WTC11 (cell line): ENCODE results near the gene GRAMD1B. TPM values are rescaled to one million over a fixed set of nuclear protein-coding genes. Genes with fewer than 3 reads are reported as not detected.
A peak's percentile ranks its signal among the peaks of the same experiment; 100 is the strongest.

Experiments used
- ATAC-seq: fragments of 200-7000 bp; cut with Tn5 transposase; 2 replicates; pipeline ENCODE4 v1.10.0; 2021; ENCODE audit warnings: mild to moderate bottlenecking, moderate library complexity
- CTCF ChIA-PET: fragments of 300-600 bp; sonication (Branson Sonifier 250); formaldehyde crosslinking; loops from one replicate; lab custom pipeline; 2021; ENCODE audit warnings: antibody characterized with exemption; lab: Charles Lee
- POLR2A ChIA-PET: fragments of 350-600 bp; sonication (Branson Sonifier 250); formaldehyde crosslinking; loops from one replicate; lab custom pipeline; 2021; ENCODE audit warnings: antibody characterized with exemption; lab: Charles Lee
- DNase-seq: peaks from one replicate; pipeline ENCODE4 v3.0.0; 2021; ENCODE audit warnings: low spot score
- H3K27ac Mint-ChIP-seq: 2 replicates; pipeline ENCODE4 v1.8.0; 2021; ENCODE audit warnings: mixed read lengths
- H3K27me3 Mint-ChIP-seq: 2 replicates; pipeline ENCODE4 v1.8.0; 2021; ENCODE audit warnings: low read depth, mild to moderate bottlenecking, moderate library complexity, mixed read lengths
- H3K36me3 Mint-ChIP-seq: 2 replicates; pipeline ENCODE4 v1.8.0; 2021; ENCODE audit warnings: mixed read lengths
- H3K4me1 Mint-ChIP-seq: 2 replicates; pipeline ENCODE4 v1.8.0; 2022; ENCODE audit warnings: mixed read lengths
- H3K4me3 Mint-ChIP-seq: 2 replicates; pipeline ENCODE4 v1.8.0; 2021; ENCODE audit warnings: mild to moderate bottlenecking, moderate library complexity, mixed read lengths
- H3K9me3 Mint-ChIP-seq: 2 replicates; pipeline ENCODE4 v1.8.0; 2021; ENCODE audit warnings: mixed read lengths
- ELF4 ChIP-seq: sonication (generic); formaldehyde crosslinking; IDR thresholded peaks from 2 replicates; pipeline ENCODE4 v1.8.1; 2022; ENCODE audit warnings: low read depth, mild to moderate bottlenecking, moderate library complexity, missing genetic modification reagents
- ETV6 ChIP-seq: sonication (generic); formaldehyde crosslinking; IDR thresholded peaks from 2 replicates; pipeline ENCODE4 v1.8.1; 2022; ENCODE audit warnings: mild to moderate bottlenecking, missing genetic modification reagents
- HMGA2 ChIP-seq: fragments of 250-450 bp; sonication (Bioruptor Pico); IDR thresholded peaks from 2 replicates; pipeline ENCODE4 v1.4.0; 2021; ENCODE audit warnings: mild to moderate bottlenecking, moderate library complexity
- IRF2 ChIP-seq: sonication (generic); formaldehyde crosslinking; IDR thresholded peaks from 2 replicates; pipeline ENCODE4 v1.8.0; 2022; ENCODE audit warnings: low read depth, missing genetic modification reagents, borderline replicate concordance
- JUN ChIP-seq: sonication (generic); formaldehyde crosslinking; IDR thresholded peaks from 2 replicates; pipeline ENCODE4 v1.8.0; 2023; ENCODE audit warnings: mild to moderate bottlenecking, missing genetic modification reagents
- MXD4 ChIP-seq: fragments of 250-450 bp; sonication (Bioruptor Pico); IDR thresholded peaks from 2 replicates; pipeline ENCODE4 v1.8.0; 2021; ENCODE audit warnings: mild to moderate bottlenecking, moderate library complexity, borderline replicate concordance
- MYBL2 ChIP-seq: sonication (generic); formaldehyde crosslinking; IDR thresholded peaks from 2 replicates; pipeline ENCODE4 v1.8.1; 2023; ENCODE audit warnings: mild to moderate bottlenecking, moderate library complexity, missing genetic modification reagents
- NFATC4 ChIP-seq: fragments of 250-450 bp; sonication (Bioruptor Pico); IDR thresholded peaks from 2 replicates; pipeline ENCODE4 v1.9.0; 2021; ENCODE audit warnings: mild to moderate bottlenecking
- RORB ChIP-seq: fragments of 250-450 bp; sonication (Bioruptor Pico); IDR thresholded peaks from 2 replicates; pipeline ENCODE4 v1.9.0; 2021; ENCODE audit warnings: mild to moderate bottlenecking
- SP1 ChIP-seq: sonication (generic); formaldehyde crosslinking; conservative IDR thresholded peaks from 2 replicates; pipeline ENCODE4 v1.8.1; 2022; ENCODE audit warnings: missing genetic modification reagents
- TCF7 ChIP-seq: sonication (generic); formaldehyde crosslinking; IDR thresholded peaks from 2 replicates; pipeline ENCODE4 v1.8.0; 2022; ENCODE audit warnings: mild to moderate bottlenecking, low read depth, missing genetic modification reagents, moderate library complexity
- TEAD1 ChIP-seq: sonication (generic); formaldehyde crosslinking; IDR thresholded peaks from 2 replicates; pipeline ENCODE4 v1.8.0; 2022; ENCODE audit warnings: mild to moderate bottlenecking, missing genetic modification reagents
- TEAD4 ChIP-seq: sonication (generic); formaldehyde crosslinking; IDR thresholded peaks from 2 replicates; pipeline ENCODE4 v1.8.0; 2022; ENCODE audit warnings: mild to moderate bottlenecking, missing genetic modification reagents
- ZNF232 ChIP-seq: sonication (generic); formaldehyde crosslinking; IDR thresholded peaks from 2 replicates; pipeline ENCODE4 v1.8.0; 2022; ENCODE audit warnings: mild to moderate bottlenecking, missing genetic modification reagents
- ZNF396 ChIP-seq: fragments of 250-450 bp; sonication (Bioruptor Pico); IDR thresholded peaks from 2 replicates; pipeline ENCODE4 v1.8.0; 2021; ENCODE audit warnings: mild to moderate bottlenecking, moderate library complexity, borderline replicate concordance
- total RNA-seq: library from RNA; stranded (reverse); gene quantifications from 3 replicates; pipeline ENCODE4 v1.2.3, GENCODE V29; 2021
- TF ChIP-seq, protein P1 (sequence below): fragments of 250-450 bp; sonication (Bioruptor Pico); IDR thresholded peaks from 2 replicates; pipeline ENCODE4 v1.9.0; 2021; ENCODE audit warnings: mild to moderate bottlenecking
- TF ChIP-seq, protein P2 (sequence below): sonication (generic); formaldehyde crosslinking; IDR thresholded peaks from 2 replicates; pipeline ENCODE4 v1.8.0; 2023; ENCODE audit warnings: missing genetic modification reagents
- TF ChIP-seq, protein P3 (sequence below): sonication (generic); formaldehyde crosslinking; IDR thresholded peaks from 2 replicates; pipeline ENCODE4 v1.8.1; 2023; ENCODE audit warnings: mild to moderate bottlenecking, missing genetic modification reagents, borderline replicate concordance
- TF ChIP-seq, protein P4 (sequence below): sonication (generic); formaldehyde crosslinking; IDR thresholded peaks from 2 replicates; pipeline ENCODE4 v1.8.0; 2022; ENCODE audit warnings: mild to moderate bottlenecking, missing genetic modification reagents
- TF ChIP-seq, protein P5 (sequence below): sonication (generic); formaldehyde crosslinking; conservative IDR thresholded peaks from 2 replicates; pipeline ENCODE4 v1.8.1; 2022; ENCODE audit warnings: mild to moderate bottlenecking, missing genetic modification reagents

Gene GRAMD1B
- total RNA-seq, 1 experiment from 2014 or later, result 31.5 TPM

DNA sequence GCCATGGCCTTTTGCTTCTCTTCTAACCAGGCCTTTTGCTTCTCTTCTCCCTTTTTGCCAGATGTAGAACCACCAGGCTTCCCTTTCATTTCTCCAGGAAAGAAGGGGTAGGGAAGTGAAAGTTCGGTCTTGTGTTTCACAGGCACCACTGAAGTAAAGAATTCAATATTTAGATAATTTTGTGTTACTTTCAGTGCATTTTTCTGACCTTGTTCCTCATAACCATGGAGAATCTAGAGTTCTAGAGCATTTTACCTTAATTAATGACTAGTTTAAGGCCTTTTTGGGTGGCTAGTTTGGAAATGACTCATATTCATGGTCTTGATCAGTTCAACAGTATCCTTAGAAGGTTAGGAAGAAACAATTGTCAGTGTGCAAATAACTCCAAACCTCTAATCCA, 22.7 kb downstream of the GRAMD1B start:
- no peak for ATAC-seq
- TF ChIP-seq HMGA2 (no peak), ZNF396 (CRISPR knock-in tag) (no peak), MXD4 (CRISPR knock-in tag) (no peak), MYBL2 (no peak), JUN (CRISPR knock-in tag) (no peak), TEAD4 (CRISPR knock-in tag) (no peak), TCF7 (no peak), ELF4 (CRISPR knock-in tag) (no peak), SP1 (CRISPR knock-in tag) (no peak), ZNF232 (CRISPR knock-in tag) (no peak), RORB (CRISPR knock-in tag) (no peak)
- TF ChIP-seq, protein P1, sequence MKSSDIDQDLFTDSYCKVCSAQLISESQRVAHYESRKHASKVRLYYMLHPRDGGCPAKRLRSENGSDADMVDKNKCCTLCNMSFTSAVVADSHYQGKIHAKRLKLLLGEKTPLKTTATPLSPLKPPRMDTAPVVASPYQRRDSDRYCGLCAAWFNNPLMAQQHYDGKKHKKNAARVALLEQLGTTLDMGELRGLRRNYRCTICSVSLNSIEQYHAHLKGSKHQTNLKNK, result no peak
- TF ChIP-seq, protein P2, sequence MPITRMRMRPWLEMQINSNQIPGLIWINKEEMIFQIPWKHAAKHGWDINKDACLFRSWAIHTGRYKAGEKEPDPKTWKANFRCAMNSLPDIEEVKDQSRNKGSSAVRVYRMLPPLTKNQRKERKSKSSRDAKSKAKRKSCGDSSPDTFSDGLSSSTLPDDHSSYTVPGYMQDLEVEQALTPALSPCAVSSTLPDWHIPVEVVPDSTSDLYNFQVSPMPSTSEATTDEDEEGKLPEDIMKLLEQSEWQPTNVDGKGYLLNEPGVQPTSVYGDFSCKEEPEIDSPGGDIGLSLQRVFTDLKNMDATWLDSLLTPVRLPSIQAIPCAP (CRISPR knock-in tag), result no peak
- TF ChIP-seq, protein P3, sequence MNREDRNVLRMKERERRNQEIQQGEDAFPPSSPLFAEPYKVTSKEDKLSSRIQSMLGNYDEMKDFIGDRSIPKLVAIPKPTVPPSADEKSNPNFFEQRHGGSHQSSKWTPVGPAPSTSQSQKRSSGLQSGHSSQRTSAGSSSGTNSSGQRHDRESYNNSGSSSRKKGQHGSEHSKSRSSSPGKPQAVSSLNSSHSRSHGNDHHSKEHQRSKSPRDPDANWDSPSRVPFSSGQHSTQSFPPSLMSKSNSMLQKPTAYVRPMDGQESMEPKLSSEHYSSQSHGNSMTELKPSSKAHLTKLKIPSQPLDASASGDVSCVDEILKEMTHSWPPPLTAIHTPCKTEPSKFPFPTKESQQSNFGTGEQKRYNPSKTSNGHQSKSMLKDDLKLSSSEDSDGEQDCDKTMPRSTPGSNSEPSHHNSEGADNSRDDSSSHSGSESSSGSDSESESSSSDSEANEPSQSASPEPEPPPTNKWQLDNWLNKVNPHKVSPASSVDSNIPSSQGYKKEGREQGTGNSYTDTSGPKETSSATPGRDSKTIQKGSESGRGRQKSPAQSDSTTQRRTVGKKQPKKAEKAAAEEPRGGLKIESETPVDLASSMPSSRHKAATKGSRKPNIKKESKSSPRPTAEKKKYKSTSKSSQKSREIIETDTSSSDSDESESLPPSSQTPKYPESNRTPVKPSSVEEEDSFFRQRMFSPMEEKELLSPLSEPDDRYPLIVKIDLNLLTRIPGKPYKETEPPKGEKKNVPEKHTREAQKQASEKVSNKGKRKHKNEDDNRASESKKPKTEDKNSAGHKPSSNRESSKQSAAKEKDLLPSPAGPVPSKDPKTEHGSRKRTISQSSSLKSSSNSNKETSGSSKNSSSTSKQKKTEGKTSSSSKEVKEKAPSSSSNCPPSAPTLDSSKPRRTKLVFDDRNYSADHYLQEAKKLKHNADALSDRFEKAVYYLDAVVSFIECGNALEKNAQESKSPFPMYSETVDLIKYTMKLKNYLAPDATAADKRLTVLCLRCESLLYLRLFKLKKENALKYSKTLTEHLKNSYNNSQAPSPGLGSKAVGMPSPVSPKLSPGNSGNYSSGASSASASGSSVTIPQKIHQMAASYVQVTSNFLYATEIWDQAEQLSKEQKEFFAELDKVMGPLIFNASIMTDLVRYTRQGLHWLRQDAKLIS (CRISPR knock-in tag), result no peak
- TF ChIP-seq, protein P4, sequence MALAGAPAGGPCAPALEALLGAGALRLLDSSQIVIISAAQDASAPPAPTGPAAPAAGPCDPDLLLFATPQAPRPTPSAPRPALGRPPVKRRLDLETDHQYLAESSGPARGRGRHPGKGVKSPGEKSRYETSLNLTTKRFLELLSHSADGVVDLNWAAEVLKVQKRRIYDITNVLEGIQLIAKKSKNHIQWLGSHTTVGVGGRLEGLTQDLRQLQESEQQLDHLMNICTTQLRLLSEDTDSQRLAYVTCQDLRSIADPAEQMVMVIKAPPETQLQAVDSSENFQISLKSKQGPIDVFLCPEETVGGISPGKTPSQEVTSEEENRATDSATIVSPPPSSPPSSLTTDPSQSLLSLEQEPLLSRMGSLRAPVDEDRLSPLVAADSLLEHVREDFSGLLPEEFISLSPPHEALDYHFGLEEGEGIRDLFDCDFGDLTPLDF (CRISPR knock-in tag), result no peak
- Mint-ChIP-seq H3K4me3 (no peak overlapping the region), H3K27me3 (no peaks in the 10 kb centered on the region), H3K27ac (no peak overlapping the region), H3K36me3 (no peaks in the 10 kb centered on the region), H3K9me3 (no peaks in the 10 kb centered on the region), H3K4me1 (peaks cover 19% of the 10 kb centered on the region)
- no peak for DNase-seq
- POLR2A ChIA-PET, result no interaction called here
- CTCF ChIA-PET, result no interaction called here

DNA sequence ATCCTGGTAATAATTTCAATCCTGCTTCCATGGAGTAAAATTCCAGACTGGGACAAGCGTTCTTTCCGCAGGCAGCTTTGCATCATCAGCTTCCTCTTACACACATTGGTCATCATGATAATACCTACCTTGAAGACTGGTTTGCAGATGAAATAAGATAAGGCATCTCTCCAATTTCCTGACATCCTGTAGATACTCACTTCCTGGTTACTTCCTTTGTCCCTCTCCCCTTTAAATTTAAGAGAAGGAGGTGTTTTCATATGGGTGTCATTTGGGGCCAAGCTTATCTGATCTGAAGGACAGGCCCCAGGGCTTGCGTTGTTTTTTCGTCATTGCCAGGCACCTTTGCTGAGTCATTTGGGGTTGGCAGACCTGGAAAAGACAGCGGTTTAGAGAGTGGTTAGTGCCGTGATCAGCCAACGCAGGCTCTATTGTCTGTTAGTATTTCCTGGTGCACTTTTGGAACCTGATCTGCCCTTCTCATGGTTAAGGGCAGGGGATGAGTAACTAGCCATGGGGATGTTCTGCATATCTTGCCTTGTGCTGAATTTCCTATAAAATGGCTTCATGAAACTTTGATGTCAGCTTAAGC, 24.1 kb downstream of the GRAMD1B start:
- POLR2A ChIA-PET, result interaction anchor here (1.0 kb wide), 1 partner anchor 15 kb away, joined by 3 read pairs; no protein-coding TSS in a partner anchor

More for the DNA sequence above, 24.1 kb downstream of the GRAMD1B start:
- ATAC-seq (peak; percentile 28; the same call in 1 of the 2 replicates), DNase-seq (no peak)
- CTCF ChIA-PET, result interaction anchor here (1.2 to 1.3 kb wide), 2 partner anchors 46 to 101 kb away, joined by 3 to 7 read pairs; no protein-coding TSS in a partner anchor
- H3K9me3 Mint-ChIP-seq, result no peaks in the 10 kb centered on the region
- H3K27me3 Mint-ChIP-seq, result no peaks in the 10 kb centered on the region
- H3K36me3 Mint-ChIP-seq, result no peaks in the 10 kb centered on the region
- H3K27ac Mint-ChIP-seq, result peak overlapping the region; percentile 80
- TF ChIP-seq MYBL2 (no peak), ETV6 (CRISPR knock-in tag) (0 out of 2 replicates have a peak, but pooled peaks have one; percentile 28), TEAD1 (no peak), NFATC4 (CRISPR knock-in tag) (no peak), IRF2 (CRISPR knock-in tag) (no peak)
- TF ChIP-seq, protein P5, sequence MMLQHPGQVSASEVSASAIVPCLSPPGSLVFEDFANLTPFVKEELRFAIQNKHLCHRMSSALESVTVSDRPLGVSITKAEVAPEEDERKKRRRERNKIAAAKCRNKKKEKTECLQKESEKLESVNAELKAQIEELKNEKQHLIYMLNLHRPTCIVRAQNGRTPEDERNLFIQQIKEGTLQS, result no peak
- H3K4me1 Mint-ChIP-seq, result peaks cover 11% of the 10 kb centered on the region
- H3K4me3 Mint-ChIP-seq, result no peak overlapping the region
